Stimulated activated naive B cell treated with anti-CD40 and anti-IgM and Interleukin-4, amounts not matched to agents 10 μg/mL and 1 μg/mL and 100 μg/mL, for 72 hours (primary cell): ENCODE data around the gene PPP2R2C.

Experiments used
- ATAC-seq, 2 donors: fragments of 150-1000 bp; cut with Tn5 transposase; replicated peaks; 2 replicates each; pipeline ENCODE4 v1.10.0; 2021; ENCODE audit warnings: moderate library complexity in 1 of 2
- DNase-seq: peaks from one replicate; pipeline ENCODE4 v3.0.0; 2021
- H3K27ac Mint-ChIP-seq: one replicate; pipeline ENCODE4 v1.8.0; 2022; ENCODE audit warnings: mild to moderate bottlenecking, mixed read lengths
- H3K27me3 Mint-ChIP-seq, 2 donors: one replicate each; pipeline ENCODE4 v1.8.0; 2022; ENCODE audit warnings: mixed read lengths in 2 of 2
- H3K36me3 Mint-ChIP-seq, 2 donors: one replicate each; pipeline ENCODE4 v1.8.0; 2022; ENCODE audit warnings: mixed read lengths in 2 of 2, mild to moderate bottlenecking in 1 of 2
- H3K4me1 Mint-ChIP-seq, 2 donors: one replicate each; pipeline ENCODE4 v1.8.0; 2022; ENCODE audit warnings: mixed read lengths in 2 of 2, mild to moderate bottlenecking in 1 of 2
- H3K4me3 Mint-ChIP-seq, 2 donors: one replicate each; pipeline ENCODE4 v1.8.0; 2022; ENCODE audit warnings: mild to moderate bottlenecking in 2 of 2, mixed read lengths in 2 of 2, moderate library complexity in 1 of 2
- H3K9me3 Mint-ChIP-seq, 2 donors: one replicate each; pipeline ENCODE4 v1.8.0; 2022; ENCODE audit warnings: mixed read lengths in 2 of 2, mild to moderate bottlenecking in 1 of 2

The PPP2R2C gene

GRCh38 chr4:6379767-6380745, 92.4 kb downstream of the PPP2R2C start:
- Mint-ChIP-seq H3K9me3 (peaks cover 0 to 1% of the 10 kb centered on the region in 2 donors), H3K27ac (no peak overlapping the region), H3K36me3 (no peaks in the 10 kb centered on the region), H3K27me3 (peaks cover 27 to 40% of the 10 kb centered on the region in 2 donors), H3K4me1 (no peaks in the 10 kb centered on the region), H3K4me3 (no peak overlapping the region)
- ATAC-seq (peak in 1 of 2 donors; percentile 23), DNase-seq (no peak)

GRCh38 chr4:6378493-6379445, 93.6 kb downstream of the PPP2R2C start:
- Mint-ChIP-seq H3K9me3 (peaks cover 0 to 1% of the 10 kb centered on the region in 2 donors), H3K4me1 (no peaks in the 10 kb centered on the region), H3K27ac (no peak overlapping the region), H3K27me3 (peaks cover 28 to 36% of the 10 kb centered on the region in 2 donors), H3K36me3 (no peaks in the 10 kb centered on the region), H3K4me3 (no peak overlapping the region)
- DNase-seq: no peak
- ATAC-seq: no peak

GRCh38 chr4:6377626-6378492, 94.6 kb downstream of the PPP2R2C start:
- H3K36me3 Mint-ChIP-seq: no peaks in the 10 kb centered on the region
- DNase-seq (no peak), ATAC-seq (no peak)
- peaks cover 0 to 1% of the 10 kb centered on the region in 2 donors for H3K9me3 Mint-ChIP-seq
- peaks cover 22 to 29% of the 10 kb centered on the region in 2 donors for H3K27me3 Mint-ChIP-seq
- H3K4me3 Mint-ChIP-seq: no peak overlapping the region
- no peaks in the 10 kb centered on the region for H3K4me1 Mint-ChIP-seq
- H3K27ac Mint-ChIP-seq: no peak overlapping the region

GRCh38 chr4:6375620-6376295, 96.7 kb downstream of the PPP2R2C start:
- no peak for ATAC-seq

GRCh38 chr4:6374575-6374974, 97.8 kb downstream of the PPP2R2C start:
- Mint-ChIP-seq H3K9me3 (peaks cover 0 to 1% of the 10 kb centered on the region in 2 donors), H3K27ac (no peak overlapping the region), H3K27me3 (peaks cover 6 to 10% of the 10 kb centered on the region in 2 donors), H3K4me1 (no peaks in the 10 kb centered on the region), H3K4me3 (no peak overlapping the region), H3K36me3 (no peaks in the 10 kb centered on the region)
- ATAC-seq: no peak
- DNase-seq: no peak

More at GRCh38 chr4:6375620-6376295, 96.7 kb downstream of the PPP2R2C start:
- no peak overlapping the region for H3K27ac Mint-ChIP-seq
- peaks cover 10 to 11% of the 10 kb centered on the region in 2 donors for H3K27me3 Mint-ChIP-seq
- DNase-seq: no peak
- no peaks in the 10 kb centered on the region for H3K4me1 Mint-ChIP-seq
- no peak overlapping the region for H3K4me3 Mint-ChIP-seq
- peaks cover 0 to 1% of the 10 kb centered on the region in 2 donors for H3K9me3 Mint-ChIP-seq
- no peaks in the 10 kb centered on the region for H3K36me3 Mint-ChIP-seq

GRCh38 chr4:6373541-6374410, 98.6 kb downstream of the PPP2R2C start:
- Mint-ChIP-seq H3K36me3 (no peaks in the 10 kb centered on the region), H3K4me1 (no peaks in the 10 kb centered on the region), H3K27me3 (peaks cover 6 to 9% of the 10 kb centered on the region in 2 donors), H3K27ac (no peak overlapping the region), H3K9me3 (peaks cover 0 to 1% of the 10 kb centered on the region in 2 donors), H3K4me3 (no peak overlapping the region)
- DNase-seq (no peak), ATAC-seq (no peak)

- Mint-ChIP-seq H3K4me3 (no peak overlapping the region), H3K27me3 (peaks cover 6 to 17% of the 10 kb centered on the region in 2 donors), H3K36me3 (no peaks in the 10 kb centered on the region), H3K27ac (no peak overlapping the region), H3K4me1 (no peaks in the 10 kb centered on the region), H3K9me3 (peaks cover 0 to 1% of the 10 kb centered on the region in 2 donors)
- DNase-seq (peak; percentile 6), ATAC-seq (peak; percentile 52 to 73)
These were observed 99.5 kb downstream of the PPP2R2C start for GRCh38 chr4:6372649-6373525.

- peaks cover 0 to 1% of the 10 kb centered on the region in 2 donors for H3K9me3 Mint-ChIP-seq
These were observed 100.6 kb downstream of the PPP2R2C start for GRCh38 chr4:6371812-6372211.

GRCh38 chr4:6371271-6371670, 101.1 kb downstream of the PPP2R2C start:
- Mint-ChIP-seq H3K9me3 (no peaks in the 10 kb centered on the region), H3K27me3 (peaks cover 5 to 21% of the 10 kb centered on the region in 2 donors)
- no peak for DNase-seq

More at GRCh38 chr4:6371812-6372211, 100.6 kb downstream of the PPP2R2C start:
- no peak overlapping the region for H3K4me3 Mint-ChIP-seq
- no peak overlapping the region for H3K27ac Mint-ChIP-seq
- no peaks in the 10 kb centered on the region for H3K4me1 Mint-ChIP-seq
- H3K36me3 Mint-ChIP-seq: no peaks in the 10 kb centered on the region
- ATAC-seq (no peak), DNase-seq (no peak)
- peaks cover 4 to 17% of the 10 kb centered on the region in 2 donors for H3K27me3 Mint-ChIP-seq

GRCh38 chr4:6369924-6370645, 102.3 kb downstream of the PPP2R2C start:
- Mint-ChIP-seq H3K9me3 (no peaks in the 10 kb centered on the region), H3K27me3 (peaks cover 6 to 17% of the 10 kb centered on the region in 2 donors), H3K4me1 (no peaks in the 10 kb centered on the region), H3K36me3 (no peaks in the 10 kb centered on the region), H3K4me3 (no peak overlapping the region), H3K27ac (no peak overlapping the region)
- ATAC-seq (no peak), DNase-seq (no peak)

More at GRCh38 chr4:6371271-6371670, 101.1 kb downstream of the PPP2R2C start:
- Mint-ChIP-seq H3K4me3 (no peak overlapping the region), H3K4me1 (no peaks in the 10 kb centered on the region), H3K27ac (no peak overlapping the region), H3K36me3 (no peaks in the 10 kb centered on the region)
- no peak for ATAC-seq

- Mint-ChIP-seq H3K9me3 (no peaks in the 10 kb centered on the region), H3K4me3 (no peak overlapping the region), H3K4me1 (no peaks in the 10 kb centered on the region), H3K36me3 (no peaks in the 10 kb centered on the region), H3K27ac (no peak overlapping the region), H3K27me3 (peaks cover 6 to 17% of the 10 kb centered on the region in 2 donors)
- no peak for ATAC-seq
- no peak for DNase-seq
These were observed 102.9 kb downstream of the PPP2R2C start for GRCh38 chr4:6369511-6369910.
